ENCODE results near the gene VAT1.

- no peak for TF ChIP-seq CTCF (IDR thresholded peaks at IDR 0.05)
- TF ChIP-seq POLR2A (IDR thresholded peaks at IDR 0.05) = peak; percentile 77
- peak; percentile 58 for TF ChIP-seq POLR2AphosphoS5 (IDR thresholded peaks at IDR 0.05)
Observed at GRCh38 chr17:43021741-43022512, at the start of gene VAT1.

All from prostate gland (tissue), 2 donors.